Activated T-helper 1 cell treated with Interleukin-2 at 50 U/mL for 16 hours (primary cell): ENCODE data around the gene TRIM50.
"Not testable (repeated sequence)": the region's sequence is repeated elsewhere in the genome, so short reads cannot be mapped to it uniquely, and the experiment has no call there.

Experiments
- DNase-seq: peaks from one replicate; pipeline ENCODE4 v3.0.0-alpha.2; 2020; ENCODE audit warnings: low read depth

TRIM50 gene

GRCh38 chr7:73314271-73314670 lies 13.6 kb downstream of the TRIM50 start:
- DNase-seq = no peak

GRCh38 chr7:73313521-73313906 lies 14.4 kb downstream of the TRIM50 start:
- DNase-seq = no peak

- DNase-seq = no peak
These were observed 14.9 kb downstream of the TRIM50 start for GRCh38 chr7:73312831-73313520.

- not testable (repeated sequence) for DNase-seq
These were observed 16.5 kb downstream of the TRIM50 start for GRCh38 chr7:73311421-73311820.

- peak; percentile 84 for DNase-seq
These were observed 19.1 kb downstream of the TRIM50 start, which contains the start of gene NSUN5 for GRCh38 chr7:73308665-73309214. NSUN5 (minus strand) TSS chr7:73308826; CDS start chr7:73308790, 36 bp downstream.

- no peak for DNase-seq
These were observed 19.7 kb downstream of the TRIM50 start for GRCh38 chr7:73308074-73308664.

- DNase-seq = no peak
These were observed 20.4 kb downstream of the TRIM50 start for GRCh38 chr7:73307436-73307835.

- DNase-seq = not testable (repeated sequence)
These were observed 23.1 kb downstream of the TRIM50 start for GRCh38 chr7:73304612-73305387.

GRCh38 chr7:73304071-73304470 lies 23.8 kb downstream of the TRIM50 start:
- DNase-seq = no peak

- DNase-seq = no peak
These were observed 24.3 kb downstream of the TRIM50 start for GRCh38 chr7:73303546-73303945.

GRCh38 chr7:73302846-73303245 lies 25.0 kb downstream of the TRIM50 start:
- DNase-seq = not testable (repeated sequence)

- not testable (repeated sequence) for DNase-seq
These were observed 26.8 kb downstream of the TRIM50 start for GRCh38 chr7:73301108-73301507.

- not testable (repeated sequence) for DNase-seq
These were observed 28.1 kb downstream of the TRIM50 start for GRCh38 chr7:73299812-73300211.

- DNase-seq = not testable (repeated sequence)
These were observed 30.2 kb downstream of the TRIM50 start for GRCh38 chr7:73297706-73298105.

GRCh38 chr7:73297235-73297634 lies 30.6 kb downstream of the TRIM50 start:
- DNase-seq = not testable (repeated sequence)

GRCh38 chr7:73277210-73277609 lies 50.7 kb downstream of the TRIM50 start:
- not testable (repeated sequence) for DNase-seq

GRCh38 chr7:73267813-73268212 lies 60.1 kb downstream of the TRIM50 start:
- not testable (repeated sequence) for DNase-seq

GRCh38 chr7:73266719-73267368 lies 61.0 kb downstream of the TRIM50 start:
- not testable (repeated sequence) for DNase-seq
